ENCODE results near the gene PCDHA1.
"Not testable (repeated sequence)": the region's sequence is repeated elsewhere in the genome, so short reads cannot be mapped to it uniquely, and the experiment has no call there.

PCDHA1 gene

DNA sequence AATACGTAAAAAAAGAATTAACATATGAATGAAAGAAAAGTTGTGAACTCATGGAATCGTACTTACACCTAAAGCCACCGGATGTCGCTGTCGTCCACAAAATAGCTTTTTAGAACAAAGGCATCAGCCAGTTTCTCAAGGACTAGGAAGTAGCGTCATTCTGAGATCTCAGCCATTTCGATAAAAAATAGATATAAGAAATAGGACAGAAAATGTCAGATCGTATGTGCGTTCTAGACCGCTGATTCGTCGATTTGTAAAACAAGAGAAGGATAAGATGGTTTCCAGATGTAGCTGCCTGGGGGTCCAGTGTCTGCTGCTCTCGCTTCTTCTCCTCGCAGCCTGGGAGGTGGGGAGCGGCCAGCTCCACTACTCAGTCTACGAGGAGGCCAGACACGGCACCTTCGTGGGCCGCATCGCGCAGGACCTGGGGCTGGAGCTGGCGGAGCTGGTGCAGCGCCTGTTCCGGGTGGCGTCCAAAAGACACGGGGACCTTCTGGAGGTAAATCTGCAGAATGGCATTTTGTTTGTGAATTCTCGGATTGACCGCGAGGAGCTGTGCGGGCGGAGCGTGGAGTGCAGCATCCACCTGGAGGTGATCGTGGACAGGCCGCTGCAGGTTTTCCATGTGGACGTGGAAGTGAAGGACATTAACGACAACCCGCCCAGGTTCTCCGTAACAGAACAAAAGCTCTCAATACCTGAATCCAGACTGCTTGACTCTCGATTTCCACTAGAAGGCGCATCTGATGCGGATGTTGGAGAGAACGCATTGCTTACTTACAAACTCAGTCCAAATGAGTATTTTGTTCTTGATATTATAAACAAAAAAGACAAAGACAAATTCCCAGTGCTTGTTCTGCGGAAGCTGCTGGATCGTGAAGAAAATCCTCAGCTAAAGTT lies 70.1 kb downstream of the PCDHA1 start, which contains the start of gene PCDHA10:
Gene PCDHA10, plus strand, starts transcription at position 126 of the 903 bp plus-strand sequence. Its CDS starts 152 bp downstream, at position 278.
- peak; percentile 20 for DNase-seq

DNA sequence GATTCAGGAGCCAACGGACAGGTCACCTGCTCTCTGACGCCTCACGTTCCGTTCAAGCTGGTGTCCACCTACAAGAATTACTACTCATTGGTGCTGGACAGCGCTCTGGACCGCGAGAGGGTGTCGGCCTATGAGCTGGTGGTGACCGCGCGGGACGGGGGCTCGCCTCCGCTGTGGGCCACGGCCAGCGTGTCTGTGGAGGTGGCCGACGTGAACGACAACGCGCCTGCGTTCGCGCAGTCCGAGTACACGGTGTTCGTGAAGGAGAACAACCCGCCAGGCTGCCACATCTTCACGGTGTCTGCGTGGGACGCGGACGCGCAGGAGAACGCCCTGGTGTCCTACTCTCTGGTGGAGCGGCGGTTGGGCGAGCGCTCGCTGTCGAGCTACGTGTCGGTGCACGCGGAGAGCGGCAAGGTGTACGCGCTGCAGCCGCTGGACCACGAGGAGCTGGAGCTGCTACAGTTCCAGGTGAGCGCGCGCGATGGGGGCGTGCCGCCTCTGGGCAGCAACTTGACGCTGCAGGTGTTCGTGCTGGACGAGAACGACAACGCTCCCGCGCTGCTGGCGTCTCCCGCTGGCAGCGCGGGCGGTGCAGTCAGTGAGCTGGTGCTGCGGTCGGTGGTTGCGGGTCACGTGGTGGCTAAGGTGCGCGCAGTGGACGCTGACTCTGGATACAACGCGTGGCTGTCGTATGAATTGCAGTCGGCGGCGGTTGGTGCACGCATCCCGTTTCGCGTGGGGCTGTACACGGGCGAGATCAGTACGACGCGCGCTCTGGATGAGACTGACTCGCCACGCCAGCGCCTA lies 71.4 kb downstream of the PCDHA1 start:
- no peak for DNase-seq

DNA sequence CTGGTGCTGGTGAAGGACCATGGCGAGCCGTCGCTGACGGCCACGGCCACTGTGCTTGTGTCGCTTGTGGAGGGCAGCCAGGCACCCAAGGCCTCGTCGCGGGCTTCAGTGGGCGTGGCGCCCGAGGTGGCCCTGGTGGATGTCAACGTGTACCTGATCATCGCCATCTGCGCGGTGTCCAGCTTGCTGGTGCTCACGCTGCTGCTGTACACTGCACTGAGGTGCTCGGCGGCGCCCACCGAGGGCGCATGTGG lies 72.0 kb downstream of the PCDHA1 start:
- no peak for DNase-seq

DNA sequence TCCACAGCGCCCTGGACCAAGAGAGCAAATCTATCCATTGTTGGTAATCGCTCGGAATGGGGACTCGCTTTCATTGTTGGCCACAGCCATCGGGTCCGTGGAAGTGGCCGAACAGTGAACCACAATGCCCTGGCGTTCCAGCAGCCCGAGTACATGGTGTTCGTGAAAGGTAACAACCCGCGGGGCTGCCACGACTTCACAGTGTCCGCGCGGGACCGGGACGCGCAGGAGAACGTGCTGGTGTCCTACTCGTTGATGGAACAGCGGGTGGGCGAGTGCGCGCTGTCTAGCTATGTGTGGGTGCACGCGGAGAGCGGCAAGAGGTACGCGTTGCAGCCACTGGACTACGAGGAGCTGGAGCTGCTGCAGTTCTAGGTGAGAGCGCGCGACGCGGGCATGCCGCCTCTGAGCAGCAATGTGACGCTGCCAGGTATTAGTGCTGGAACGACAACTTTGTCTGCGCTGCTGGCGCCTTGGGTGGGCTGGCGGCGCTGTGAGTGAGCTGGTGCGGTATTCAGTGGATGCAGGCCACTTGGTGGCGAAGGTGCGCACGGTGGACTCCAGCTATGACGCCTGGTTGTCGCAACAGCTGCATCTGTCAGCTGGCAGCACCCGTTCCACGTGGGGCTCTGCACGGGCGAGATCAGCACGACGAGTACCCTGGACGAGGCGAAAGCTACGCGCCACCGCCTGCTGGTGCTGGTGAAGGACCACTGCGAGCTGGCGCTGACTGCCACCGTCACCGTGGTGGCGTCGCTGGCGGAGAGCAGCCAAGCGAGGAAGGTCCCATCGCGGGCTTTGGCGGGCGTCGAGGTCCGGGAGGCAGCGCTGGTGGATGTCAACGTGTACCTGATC lies 76.7 kb downstream of the PCDHA1 start:
- DNase-seq = no peak

DNA sequence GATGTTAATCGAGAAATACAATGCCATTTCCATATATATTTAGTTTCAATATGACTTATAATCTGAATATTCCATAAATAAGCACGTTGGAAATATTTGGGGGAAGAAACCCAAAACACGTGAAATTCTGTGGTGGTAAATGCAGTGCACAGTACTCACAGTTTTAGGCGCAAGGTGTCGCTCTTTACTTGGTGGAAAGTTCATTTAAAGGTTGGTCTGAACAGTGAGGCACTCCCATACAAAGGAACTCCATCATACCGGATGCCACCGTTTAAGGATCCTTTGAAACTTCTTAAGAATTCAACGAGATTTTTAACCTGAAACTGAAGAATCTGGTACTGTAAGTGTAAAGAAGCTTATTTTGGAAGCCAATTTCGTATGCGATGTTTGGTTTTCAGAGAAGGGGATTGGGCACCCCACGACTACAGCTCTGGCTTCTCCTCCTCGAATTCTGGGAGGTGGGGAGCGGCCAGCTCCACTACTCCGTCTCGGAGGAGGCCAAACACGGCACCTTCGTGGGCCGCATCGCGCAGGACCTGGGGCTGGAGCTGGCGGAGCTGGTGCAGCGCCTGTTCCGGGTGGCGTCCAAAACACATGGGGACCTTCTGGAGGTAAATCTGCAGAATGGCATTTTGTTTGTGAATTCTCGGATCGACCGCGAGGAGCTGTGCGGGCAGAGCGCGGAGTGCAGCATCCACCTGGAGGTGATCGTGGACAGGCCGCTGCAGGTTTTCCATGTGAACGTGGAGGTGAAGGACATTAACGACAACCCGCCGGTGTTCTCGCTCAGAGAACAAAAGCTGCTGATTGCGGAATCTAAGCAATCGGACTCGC lies 83.0 kb downstream of the PCDHA1 start, which contains the start of gene PCDHA11:
Gene PCDHA11, plus strand, starts transcription at position 237 of the 834 bp plus-strand sequence. Its CDS starts 147 bp downstream, at position 384.
- DNase-seq = peak; percentile 78

DNA sequence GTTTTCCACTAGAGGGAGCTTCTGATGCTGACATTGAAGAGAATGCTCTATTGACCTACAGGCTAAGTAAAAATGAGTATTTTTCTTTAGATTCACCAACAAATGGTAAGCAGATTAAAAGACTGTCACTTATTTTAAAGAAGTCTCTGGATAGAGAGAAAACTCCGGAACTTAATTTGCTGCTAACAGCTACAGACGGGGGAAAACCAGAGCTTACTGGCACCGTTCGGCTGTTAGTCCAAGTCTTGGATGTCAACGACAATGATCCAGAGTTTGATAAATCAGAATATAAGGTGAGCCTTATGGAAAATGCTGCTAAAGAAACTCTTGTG lies 83.6 kb downstream of the PCDHA1 start:
- no peak for DNase-seq

DNA sequence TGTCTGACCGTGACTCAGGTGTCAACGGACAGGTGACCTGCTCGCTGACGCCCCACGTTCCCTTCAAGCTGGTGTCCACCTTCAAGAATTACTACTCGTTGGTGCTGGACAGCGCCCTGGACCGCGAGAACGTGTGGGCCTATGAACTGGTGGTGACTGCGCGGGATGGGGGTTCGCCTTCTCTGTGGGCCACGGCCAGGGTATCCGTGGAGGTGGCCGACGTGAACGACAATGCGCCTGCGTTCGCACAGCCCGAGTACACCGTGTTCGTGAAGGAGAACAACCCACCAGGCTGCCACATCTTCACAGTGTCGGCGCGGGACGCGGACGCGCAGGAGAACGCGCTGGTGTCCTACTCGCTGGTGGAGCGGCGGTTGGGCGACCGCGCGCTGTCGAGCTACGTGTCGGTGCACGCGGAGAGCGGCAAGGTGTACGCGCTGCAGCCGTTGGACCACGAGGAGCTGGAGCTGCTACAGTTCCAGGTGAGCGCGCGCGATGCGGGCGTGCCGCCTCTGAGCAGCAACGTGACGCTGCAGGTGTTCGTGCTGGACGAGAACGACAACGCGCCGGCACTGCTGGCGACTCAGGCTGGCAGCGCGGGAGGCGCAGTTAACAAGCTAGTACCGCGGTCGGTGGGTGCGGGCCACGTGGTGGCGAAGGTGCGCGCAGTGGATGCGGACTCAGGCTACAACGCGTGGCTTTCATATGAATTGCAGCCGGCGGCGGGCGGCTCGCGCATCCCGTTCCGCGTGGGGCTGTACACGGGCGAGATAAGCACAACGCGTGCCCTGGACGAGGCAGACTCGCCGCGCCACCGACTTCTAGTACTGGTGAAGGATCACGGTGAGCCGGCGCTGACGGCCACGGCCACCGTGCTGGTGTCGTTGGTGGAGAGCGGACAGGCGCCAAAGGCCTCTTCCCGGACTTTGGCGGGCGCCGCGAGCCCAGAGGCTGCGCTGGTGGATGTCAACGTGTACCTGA lies 84.6 kb downstream of the PCDHA1 start:
- DNase-seq = no peak

DNA sequence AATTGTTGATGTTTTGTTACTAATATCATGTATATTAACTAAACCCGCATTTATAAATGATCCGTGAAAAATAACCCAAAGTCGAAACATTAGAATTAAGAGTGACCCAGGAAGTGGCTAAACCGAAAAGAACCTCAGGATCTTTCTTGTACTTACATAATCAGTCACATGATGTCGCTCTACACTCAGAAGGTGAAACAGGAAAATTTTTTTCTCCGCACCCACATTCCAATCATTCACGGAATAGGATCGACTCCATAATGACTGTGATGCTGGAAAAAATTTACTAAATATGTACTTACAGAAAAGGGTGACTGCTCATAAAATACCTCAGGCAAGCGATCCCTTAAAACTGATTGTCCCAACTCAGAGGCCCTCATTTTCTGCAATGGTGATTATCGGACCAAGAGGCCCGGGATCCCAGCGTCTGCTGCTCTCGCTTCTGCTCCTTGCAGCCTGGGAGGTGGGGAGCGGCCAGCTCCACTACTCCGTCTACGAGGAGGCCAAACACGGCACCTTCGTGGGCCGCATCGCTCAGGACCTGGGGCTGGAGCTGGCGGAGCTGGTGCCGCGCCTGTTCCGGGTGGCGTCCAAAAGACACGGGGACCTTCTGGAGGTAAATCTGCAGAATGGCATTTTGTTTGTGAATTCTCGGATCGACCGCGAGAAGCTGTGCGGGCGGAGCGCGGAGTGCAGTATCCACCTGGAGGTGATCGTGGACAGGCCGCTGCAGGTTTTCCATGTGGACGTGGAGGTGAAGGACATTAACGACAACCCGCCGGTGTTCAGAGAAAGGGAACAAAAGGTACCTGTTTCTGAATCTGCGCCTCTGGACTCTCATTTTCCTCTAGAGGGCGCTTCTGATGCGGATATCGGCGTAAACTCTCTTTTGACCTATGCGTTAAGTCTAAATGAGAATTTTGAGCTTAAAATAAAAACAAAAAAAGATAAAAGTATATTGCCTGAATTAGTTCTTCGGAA lies 89.4 kb downstream of the PCDHA1 start, which contains the start of gene PCDHA12:
Gene PCDHA12, plus strand, starts transcription at position 224 of the 981 bp plus-strand sequence. Its CDS starts 165 bp downstream, at position 389.
- peak; percentile 0 for DNase-seq

DNA sequence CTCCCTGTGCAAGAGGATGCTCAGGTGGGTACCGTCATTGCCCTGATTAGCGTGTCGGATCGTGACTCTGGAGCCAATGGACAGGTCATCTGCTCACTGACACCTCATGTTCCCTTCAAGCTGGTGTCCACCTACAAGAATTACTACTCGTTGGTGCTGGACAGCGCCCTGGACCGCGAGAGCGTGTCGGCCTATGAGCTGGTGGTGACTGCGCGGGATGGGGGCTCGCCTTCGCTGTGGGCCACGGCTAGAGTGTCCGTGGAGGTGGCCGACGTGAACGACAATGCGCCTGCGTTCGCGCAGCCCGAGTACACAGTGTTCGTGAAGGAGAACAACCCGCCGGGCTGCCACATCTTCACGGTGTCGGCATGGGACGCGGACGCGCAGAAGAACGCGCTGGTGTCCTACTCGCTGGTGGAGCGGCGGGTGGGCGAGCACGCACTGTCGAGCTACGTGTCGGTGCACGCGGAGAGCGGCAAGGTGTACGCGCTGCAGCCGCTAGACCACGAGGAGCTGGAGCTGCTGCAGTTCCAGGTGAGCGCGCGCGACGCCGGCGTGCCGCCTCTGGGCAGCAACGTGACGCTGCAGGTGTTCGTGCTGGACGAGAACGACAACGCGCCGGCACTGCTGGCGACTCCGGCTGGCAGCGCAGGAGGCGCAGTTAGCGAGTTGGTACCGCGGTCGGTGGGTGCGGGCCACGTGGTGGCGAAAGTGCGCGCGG lies 90.8 kb downstream of the PCDHA1 start:
- DNase-seq = not testable (repeated sequence)

DNA sequence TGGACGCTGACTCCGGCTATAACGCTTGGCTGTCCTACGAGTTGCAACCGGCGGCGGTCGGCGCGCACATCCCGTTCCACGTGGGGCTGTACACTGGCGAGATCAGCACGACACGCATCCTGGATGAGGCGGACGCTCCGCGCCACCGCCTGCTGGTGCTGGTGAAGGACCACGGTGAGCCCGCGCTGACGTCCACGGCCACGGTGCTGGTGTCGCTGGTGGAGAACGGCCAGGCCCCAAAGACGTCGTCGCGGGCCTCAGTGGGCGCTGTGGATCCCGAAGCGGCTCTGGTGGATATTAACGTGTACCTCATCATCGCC lies 91.3 kb downstream of the PCDHA1 start:
- DNase-seq = no peak

DNA sequence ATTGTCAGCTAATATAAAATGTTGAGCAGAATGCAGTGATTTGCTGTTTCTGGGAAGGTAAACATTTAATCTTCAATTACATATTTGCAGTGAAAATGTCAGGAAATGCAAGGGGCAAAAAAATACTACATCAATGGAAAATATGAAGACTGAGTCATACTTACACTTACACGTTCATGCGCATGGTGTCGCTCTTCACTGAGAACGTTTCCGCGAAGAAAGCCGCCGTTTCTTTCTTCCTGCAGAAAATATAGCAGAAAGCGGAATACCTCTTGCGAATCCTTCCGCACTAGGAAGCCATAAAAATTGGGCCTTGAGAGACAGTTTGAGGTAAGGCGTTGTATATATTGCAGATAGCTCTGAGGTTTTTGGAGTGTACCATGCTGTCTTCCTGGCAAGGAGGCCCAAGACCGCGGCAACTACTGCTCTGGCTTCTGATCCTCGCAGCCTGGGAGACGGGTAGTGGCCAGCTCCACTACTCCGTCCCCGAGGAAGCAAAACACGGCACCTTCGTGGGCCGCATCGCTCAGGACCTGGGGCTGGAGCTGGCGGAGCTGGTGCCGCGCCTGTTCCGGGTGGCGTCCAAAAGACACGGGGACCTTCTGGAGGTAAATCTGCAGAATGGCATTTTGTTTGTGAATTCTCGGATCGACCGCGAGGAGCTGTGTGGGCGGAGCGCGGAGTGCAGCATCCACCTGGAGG lies 96.1 kb downstream of the PCDHA1 start, which contains the start of gene PCDHA13:
Gene PCDHA13, plus strand, starts transcription at position 236 of the 702 bp plus-strand sequence. Its CDS starts 145 bp downstream, at position 381.
- DNase-seq = no peak

DNA sequence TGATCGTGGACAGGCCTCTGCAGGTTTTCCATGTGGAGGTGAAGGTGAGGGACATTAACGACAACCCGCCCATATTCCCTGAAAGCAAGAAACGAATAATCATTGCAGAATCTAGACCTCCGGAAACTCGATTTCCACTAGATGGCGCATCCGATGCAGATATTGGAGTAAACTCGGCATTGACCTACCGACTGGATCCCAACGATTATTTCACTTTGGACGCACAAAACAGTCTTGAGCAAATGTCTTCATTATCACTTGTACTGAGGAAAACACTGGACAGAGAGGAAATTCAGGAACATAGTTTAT lies 96.6 kb downstream of the PCDHA1 start:
- peak; percentile 3 for DNase-seq

DNA sequence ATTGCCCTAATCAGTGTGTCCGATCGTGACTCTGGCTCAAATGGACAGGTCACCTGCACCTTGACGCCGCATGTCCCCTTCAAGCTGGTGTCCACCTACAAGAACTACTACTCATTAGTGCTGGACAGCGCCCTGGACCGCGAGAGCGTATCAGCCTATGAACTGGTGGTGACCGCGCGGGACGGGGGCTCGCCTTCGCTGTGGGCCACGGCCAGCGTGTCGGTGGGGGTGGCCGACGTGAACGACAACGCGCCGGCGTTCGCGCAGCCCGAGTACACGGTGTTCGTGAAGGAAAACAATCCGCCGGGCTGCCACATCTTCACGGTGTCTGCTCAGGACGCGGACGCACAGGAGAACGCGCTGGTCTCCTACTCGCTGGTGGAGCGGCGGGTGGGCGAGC lies 97.4 kb downstream of the PCDHA1 start:
- no peak for DNase-seq

DNA sequence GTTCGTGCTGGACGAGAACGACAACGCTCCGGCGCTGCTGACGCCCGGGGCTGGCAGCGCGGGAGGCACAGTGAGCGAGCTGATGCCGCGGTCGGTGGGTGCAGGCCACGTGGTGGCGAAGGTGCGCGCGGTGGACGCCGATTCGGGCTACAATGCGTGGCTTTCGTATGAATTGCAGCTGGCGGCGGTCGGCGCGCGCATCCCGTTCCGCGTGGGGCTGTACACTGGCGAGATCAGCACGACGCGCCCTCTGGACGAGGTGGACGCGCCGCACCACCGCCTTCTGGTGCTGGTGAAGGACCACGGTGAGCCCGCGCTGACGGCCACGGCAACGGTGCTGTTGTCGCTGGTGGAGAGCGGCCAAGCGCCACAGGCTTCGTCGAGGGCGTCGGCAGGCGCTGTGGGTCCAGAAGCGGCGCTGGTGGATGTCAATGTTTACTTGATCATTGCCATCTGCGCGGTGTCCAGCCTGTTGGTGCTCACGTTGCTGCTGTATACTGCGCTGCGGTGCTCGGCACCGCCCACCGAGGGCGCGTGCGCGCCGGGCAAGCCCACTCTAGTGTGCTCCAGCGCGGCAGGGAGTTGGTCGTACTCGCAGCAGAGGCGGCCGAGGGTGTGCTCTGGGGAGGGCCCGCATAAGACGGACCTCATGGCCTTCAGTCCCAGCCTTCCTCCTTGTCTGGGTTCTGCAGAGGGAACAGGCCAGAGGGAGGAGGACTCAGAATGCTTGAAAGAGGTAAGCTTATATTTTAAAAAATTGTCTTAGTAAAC lies 98.2 kb downstream of the PCDHA1 start:
- no peak for DNase-seq

DNA sequence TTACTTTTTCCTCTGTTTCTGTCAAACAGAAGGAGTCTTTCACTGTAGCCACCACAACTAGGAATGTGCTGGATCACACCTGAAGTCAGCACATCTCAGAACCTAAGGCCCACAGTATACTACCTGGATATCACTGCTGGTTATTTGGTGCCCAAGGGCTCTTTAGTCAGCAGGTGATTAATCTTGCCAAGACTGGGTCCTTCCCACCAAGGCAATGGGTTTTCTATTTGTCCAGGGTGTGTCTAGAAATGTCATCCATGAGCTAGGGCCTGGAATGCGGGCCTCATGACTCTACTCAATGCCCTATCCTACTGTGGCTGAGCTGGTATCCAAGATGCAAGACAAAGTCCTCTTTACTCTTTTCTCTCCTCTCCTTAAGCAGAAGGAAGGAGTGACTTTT lies 130.4 kb downstream of the PCDHA1 start:
- no peak for DNase-seq

DNA sequence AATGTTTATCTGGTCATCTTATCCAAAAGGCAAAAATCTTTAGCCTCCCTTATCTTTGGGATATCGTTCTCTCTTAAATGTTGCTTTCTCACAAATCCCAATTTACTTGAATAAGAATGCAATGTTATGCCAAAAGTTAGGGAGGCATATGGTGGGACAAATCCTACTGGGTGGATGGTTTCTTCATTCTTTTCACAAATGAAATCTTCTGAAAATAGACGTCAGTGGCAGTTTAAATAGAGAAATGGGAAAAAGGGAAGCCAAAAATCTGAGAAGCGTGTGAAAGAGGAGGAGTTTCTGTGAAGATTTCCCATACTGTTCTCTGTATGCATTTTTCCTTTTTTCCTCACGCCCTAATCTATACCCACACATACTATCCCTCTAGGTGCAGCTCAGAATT lies 137.7 kb downstream of the PCDHA1 start:
- DNase-seq = no peak

DNA sequence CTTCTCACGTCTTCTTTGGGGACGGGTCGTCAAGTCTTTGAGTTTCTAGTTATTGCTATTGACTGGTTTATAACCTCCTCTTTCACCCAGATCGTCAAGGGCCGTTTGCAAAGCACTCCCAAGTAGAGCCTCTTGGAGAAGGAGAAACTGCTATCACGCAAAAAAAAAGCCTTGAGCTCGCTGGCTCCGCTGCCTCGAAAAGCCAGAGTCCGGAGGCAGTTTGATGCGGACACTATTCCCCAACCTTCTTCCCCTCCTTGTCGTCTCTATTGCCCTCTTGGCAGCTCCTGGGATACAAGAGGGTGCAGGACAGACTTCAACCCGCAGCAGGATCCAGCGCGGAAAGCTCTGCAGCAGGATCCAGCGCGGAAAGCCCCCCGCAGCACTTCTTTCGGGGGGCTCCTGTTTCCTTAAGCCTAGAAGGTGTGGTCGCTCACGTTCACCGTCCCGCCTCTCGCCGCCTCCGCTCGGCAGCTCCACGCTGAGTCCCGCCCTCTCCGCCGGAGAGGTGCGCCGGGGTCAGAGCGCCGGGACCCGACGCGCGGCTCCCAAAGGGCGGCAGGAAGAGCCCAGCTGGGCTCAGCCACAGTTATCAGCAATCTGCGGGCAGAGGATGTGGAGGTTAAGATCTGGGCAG lies 140.0 kb downstream of the PCDHA1 start, which contains the start of gene PCDHAC1:
Gene PCDHAC1, plus strand, starts transcription at position 494 of the 637 bp plus-strand sequence. CDS start 594 bp downstream, outside the sequence.
- DNase-seq = peak; percentile 75

All from NCI-H82 (cell line).